ENCODE results near the gene TTC17.
"Not testable (repeated sequence)": the region's sequence is repeated elsewhere in the genome, so short reads cannot be mapped to it uniquely, and the experiment has no call there.

Gene TTC17

GRCh38 chr11:43467958-43468357 is 109.2 kb downstream of the TTC17 start:
- DNase-seq (ENCODE audit: low spot score) = no peak

DNA sequence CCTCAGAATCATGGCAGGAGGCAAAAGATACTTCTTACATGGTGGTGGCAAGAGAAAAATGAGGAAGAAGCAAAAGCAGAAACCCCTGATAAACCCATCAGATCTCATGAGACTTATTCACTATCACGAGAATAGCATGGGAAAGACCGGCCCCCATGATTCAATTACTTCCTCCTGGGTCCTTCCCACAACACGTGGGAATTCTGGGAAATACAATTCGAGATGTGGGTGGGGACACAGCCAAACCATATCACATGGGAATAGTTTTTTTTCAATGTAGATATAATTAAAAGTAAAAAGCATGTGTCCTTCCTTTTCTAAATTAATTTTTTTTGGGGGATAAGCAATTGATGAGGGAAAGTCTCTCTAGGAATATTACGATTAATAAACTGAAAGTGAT is 118.8 kb downstream of the TTC17 start:
- not testable (repeated sequence) for DNase-seq (ENCODE audit: low spot score)

GRCh38 chr11:43486141-43486540 is 127.4 kb downstream of the TTC17 start:
- DNase-seq (ENCODE audit: low spot score) = no peak

DNA sequence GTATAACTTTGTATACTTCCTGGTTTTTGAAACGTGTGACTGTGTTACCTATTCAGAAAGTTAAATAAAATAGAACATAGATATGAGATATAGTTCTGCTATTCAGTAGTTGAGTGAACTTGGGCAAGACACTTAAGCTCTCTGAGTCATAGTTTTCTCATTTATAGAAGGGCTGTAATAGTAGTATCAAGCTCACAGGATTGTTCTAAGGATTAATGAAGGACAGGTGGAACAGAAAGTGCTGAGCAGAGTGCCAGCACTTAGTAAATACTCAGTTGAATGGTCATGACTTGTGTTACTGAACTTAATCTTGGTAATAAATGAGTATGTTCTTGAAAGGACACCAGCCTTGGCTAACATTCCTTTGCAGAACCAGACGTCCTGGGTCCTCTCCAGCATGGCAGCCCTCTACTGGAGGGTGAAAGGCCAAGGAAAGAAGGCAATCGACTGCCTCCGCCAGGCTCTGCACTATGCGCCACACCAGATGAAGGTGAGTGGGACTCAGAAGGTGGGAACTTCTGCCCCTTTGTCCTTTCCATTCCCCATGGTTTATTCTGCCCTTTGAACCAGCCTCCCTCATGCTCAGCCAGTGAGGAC is 131.2 kb downstream of the TTC17 start:
- no peak for DNase-seq (ENCODE audit: low spot score)

DNA sequence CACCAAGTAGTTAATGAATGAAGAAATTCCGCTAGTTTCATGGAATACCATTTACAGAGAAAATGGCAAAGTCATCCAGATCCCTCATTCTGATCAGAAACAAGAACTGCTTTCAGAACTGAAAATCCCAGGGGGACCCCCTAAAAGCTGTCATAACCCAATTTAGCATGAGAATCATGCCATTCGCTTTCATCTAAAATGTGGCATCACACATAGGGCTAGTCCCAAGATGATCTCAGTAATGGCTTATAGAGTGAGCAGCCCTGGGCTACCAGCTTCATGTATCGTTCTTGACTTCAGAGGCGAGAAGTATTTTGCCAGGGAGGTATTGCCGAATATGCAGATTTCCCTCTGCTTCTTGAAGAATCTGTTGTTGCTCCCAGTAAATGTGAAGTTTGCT is 134.0 kb downstream of the TTC17 start:
- no peak for DNase-seq (ENCODE audit: low spot score)

- DNase-seq (ENCODE audit: low spot score) = no peak
These were observed 134.7 kb downstream of the TTC17 start for GRCh38 chr11:43493431-43493830.

GRCh38 chr11:43497144-43497543 is 138.4 kb downstream of the TTC17 start:
- DNase-seq (ENCODE audit: low spot score) = no peak

DNA sequence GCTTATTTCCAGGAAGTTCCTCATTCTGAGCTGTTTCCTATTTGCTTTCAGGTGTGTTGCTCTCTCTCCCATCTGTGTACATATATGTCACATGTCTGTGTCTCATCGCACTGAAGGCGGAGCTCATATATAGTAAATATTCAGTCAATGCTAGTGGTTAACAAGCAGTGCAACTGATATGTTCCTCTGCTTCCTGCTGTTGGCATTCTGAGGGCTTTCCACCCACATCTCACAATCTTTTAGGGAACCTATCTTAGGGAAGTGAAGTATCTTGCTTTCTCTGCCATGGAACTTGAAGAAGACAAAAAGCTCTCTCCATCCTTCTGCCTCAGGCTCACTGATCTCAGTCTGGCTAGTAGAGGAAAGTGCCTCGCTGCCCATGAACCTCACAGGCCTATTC is 139.8 kb downstream of the TTC17 start:
- no peak for DNase-seq (ENCODE audit: low spot score)

DNA sequence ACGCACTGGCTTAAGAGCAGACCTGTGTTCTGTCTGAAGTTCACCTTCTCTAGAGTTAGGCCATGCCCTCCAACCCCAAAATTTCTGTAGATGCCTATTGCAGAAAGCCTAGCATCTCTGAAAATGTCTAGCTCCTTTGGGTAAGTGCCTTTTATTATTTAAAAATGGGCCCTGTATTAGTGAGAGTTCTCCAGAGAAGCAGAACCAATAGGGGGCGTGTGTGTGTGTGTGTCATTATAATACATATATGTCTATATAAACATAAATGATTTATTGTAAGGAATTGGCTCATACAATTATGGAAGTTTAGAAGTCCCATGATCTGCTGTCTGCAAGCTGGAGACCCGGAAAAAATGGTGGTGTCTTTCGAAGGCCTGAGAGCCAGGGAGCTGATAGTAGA is 144.7 kb downstream of the TTC17 start:
- no peak for DNase-seq (ENCODE audit: low spot score)

DNA sequence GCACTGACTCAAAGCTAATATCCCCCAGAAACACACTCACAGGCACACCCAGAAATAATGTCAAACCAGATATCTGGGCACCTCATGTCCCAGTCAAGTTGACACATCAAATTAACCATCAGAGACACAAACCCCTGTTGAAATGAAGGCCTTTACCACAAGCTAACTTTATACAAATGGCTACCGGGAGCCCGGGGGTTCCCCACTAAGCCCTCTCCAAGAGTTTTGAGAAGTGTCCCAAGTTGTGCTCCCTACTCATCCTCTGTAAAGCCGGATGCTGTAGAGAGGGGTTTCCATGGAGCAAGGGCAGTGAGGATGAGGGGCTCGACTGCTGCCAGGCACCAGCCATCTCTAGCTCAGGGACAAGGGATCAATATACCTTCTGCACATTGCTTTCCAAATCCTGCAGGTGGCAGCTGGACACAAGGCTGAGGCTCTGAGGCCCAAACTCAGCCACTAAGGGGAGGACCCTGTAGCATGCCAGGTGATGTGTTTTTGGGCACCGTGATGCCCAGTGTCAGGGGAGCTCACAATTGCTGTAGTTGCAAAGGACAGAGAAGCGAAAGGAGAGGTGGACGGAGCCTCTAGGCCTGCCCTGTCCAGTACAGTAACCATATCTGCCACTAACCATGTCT is 145.7 kb downstream of the TTC17 start:
- DNase-seq (ENCODE audit: low spot score) = no peak

GRCh38 chr11:43505171-43505570 is 146.5 kb downstream of the TTC17 start:
- no peak for DNase-seq (ENCODE audit: low spot score)

GRCh38 chr11:43507171-43507570 is 148.5 kb downstream of the TTC17 start:
- DNase-seq (ENCODE audit: low spot score) = no peak

- DNase-seq (ENCODE audit: low spot score) = no peak
These were observed 149.8 kb downstream of the TTC17 start for GRCh38 chr11:43508511-43508918.

DNA sequence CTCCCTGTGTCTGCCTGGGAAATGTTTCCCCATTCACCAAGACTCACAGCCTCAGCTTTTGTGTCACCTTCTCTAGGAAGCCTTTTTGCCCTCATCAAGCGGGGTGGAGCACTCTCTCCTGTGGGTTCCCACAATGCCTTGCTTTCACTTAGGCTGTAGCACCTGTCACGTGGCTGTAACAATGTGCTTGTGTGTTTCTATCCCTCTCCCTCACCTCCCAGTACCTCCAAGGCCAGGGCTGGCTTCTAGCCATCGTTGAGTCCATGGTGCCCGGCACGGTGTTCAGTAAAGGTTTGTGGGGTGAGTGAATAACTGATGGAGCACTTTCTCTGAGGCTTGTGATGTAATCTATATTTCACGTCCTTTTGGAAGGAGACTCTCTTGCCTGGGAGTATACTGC is 153.2 kb downstream of the TTC17 start:
- no peak for DNase-seq (ENCODE audit: low spot score)

GRCh38 chr11:43515090-43515489 is 156.4 kb downstream of the TTC17 start:
- DNase-seq (ENCODE audit: low spot score) = no peak

DNA sequence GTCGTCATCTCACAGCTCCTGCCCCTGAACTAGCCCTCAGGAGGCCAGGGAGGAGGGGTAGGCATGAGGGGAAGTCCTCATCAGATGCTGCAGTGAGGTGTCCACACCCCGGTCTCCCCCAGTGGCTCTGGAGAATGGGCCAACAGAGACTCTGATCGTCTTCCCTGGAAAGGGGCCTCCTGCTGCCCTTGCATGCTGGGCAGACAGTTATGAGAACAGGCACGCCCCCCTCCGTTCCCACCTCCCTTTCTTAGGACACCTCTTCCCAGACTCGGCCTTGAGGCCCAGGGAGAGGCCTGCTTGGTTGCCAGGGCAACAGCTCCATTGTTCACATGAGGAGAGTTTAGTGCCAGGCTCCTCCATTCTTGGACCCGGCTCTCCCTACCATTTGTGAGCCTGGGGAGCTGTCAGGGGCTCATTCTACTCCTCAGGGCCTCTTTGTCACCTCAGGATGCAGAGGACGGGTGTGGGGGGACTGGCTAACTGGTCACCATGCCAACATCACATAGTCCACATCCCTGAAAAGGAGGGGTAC is 157.7 kb downstream of the TTC17 start:
- no peak for DNase-seq (ENCODE audit: low spot score)

- DNase-seq (ENCODE audit: low spot score) = no peak
These were observed 158.8 kb downstream of the TTC17 start for GRCh38 chr11:43517518-43517917.

GRCh38 chr11:43518408-43519160 is 159.9 kb downstream of the TTC17 start:
- DNase-seq (ENCODE audit: low spot score) = no peak

- no peak for DNase-seq (ENCODE audit: low spot score)
These were observed 162.8 kb downstream of the TTC17 start for GRCh38 chr11:43521471-43521870.

DNA sequence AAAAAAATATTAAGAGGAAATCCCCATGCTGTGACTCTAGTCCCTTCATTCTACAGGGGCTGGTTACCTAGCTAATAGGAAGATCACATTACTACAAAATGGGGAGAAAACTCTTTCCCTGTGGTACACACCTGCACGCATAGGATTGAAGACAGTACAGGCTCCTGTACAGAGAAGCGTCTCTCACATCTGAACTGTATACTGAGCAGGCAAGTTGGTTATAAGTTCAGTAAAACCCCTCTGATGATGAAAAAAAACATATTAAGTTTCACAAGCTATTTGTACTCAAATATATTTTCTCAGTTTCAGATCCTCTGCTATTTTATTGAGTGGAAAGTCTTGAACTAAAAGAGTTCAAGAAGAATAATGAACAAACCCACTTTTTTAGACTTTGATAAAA is 164.9 kb downstream of the TTC17 start:
- no peak for DNase-seq (ENCODE audit: low spot score)

- no peak for DNase-seq (ENCODE audit: low spot score)
These were observed 173.3 kb downstream of the TTC17 start for GRCh38 chr11:43532041-43532440.

DNA sequence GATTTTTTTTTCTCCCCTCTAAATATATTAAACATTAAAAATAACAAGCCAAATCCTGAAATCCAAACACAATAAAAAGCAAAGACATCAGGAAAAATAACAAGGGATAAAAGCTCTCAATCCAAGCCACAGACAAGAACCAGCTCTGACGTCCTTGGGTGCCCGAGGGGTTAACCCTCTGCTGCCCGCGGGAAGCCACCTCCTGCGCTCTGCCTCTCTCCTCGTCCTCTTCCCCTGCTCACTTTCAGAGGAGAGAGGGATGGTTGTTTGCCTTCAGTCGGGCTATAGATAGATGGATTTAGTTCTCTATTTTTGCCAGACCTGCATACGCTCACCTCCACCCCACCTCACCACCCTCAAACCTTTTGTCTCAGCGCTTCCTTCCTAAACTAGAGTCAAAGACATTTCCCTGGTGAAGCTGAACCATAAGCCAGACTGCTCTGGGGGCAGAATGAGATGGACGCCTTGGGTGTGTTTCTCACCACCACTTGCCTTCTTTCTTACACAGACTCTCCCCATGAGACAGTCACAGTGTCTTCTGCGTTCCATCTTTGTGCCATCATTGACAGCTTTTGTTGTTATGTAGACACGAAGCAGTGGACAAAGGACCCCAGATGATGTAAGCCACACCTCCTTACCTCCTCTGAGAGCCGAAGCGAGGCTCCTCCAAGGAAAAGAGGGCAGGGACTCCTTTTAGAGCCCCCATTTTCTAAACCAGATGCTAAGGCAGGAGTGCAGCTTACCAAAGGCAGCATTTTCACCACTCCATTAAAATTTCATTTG is 179.3 kb downstream of the TTC17 start:
- no peak for DNase-seq (ENCODE audit: low spot score)
